GM03348 (cell line): ENCODE results near the gene ARL5A.

ENCODE experiments used
- DNase-seq: peaks from one replicate; pipeline ENCODE4 v3.0.0; 2012; ENCODE audit warnings: low spot score

ARL5A gene

GRCh38 chr2:151766437-151767153, 61.6 kb downstream of the ARL5A start:
- DNase-seq = no peak

DNA sequence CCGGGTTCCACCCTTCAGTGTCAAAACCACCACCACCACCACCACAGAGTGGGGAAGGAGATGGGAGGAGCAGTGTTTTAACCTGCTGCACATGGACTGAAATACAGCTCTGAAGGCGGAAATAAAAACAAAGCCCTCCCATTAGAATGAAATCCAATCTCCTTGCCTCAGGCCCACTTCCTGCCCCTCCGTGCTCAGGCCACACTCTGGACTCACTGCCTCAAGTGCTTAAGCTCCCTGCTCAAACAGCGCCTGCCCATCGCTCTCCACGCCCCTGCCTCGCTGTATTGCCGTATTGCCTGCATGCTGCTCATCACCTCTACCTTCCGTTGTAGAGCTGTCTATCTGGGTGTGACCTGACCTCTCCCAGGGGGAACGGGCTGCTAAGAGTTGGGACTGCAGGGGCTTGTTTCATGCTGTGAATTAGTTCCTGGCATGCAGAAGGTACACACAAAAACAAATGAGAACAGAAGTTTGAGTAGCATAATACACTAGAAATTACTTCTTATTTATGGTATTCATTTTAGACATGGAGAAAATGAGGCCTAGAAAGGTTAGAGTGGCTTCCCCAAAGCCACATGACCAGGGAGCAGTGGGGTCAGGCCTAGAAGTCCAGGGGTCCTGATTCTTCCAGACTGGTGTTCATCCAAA, 62.3 kb downstream of the ARL5A start:
- no peak for DNase-seq

DNA sequence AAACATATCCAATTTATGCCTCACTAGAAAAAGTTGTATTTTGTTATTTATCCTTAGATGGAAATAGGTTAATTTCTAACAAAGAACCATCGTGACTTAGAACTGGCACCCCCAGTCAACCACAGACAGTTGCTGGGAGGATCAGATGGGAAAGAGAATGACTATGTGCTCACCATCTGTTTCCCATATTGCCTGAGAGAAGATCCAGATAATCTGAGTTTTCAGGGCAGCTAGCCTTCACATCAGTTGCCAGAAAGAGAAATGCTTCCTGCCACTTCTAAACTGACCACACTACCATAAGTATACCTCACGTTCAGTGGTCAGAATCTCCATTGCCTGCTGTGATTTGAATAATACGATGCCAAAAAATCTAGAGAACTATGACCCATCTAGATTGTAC, 65.5 kb downstream of the ARL5A start:
- peak; percentile 74 for DNase-seq

DNA sequence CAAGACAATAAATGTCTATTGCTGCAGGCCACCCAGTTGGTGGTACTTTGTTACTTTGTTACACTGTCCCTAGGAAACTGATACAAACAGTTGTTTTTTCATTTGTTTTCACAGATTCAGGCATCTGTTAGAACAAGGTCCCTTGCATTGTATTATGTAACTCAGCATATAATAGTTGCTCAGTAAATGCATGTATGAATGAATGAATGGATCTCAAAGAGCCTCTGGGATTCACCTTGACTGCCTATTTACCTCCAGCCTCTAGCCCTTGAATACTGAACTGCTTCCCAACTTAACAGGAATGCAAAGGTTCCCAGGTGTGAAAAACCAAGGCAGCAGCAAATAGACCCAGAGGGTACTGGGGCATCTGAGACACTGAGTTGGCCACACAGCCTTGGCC, 66.5 kb downstream of the ARL5A start:
- DNase-seq = no peak

GRCh38 chr2:151761193-151761592, 67.0 kb downstream of the ARL5A start:
- DNase-seq = no peak

- DNase-seq = no peak
These were observed 68.0 kb downstream of the ARL5A start for GRCh38 chr2:151760139-151760650.

GRCh38 chr2:151758744-151759143, 69.5 kb downstream of the ARL5A start:
- DNase-seq = no peak

DNA sequence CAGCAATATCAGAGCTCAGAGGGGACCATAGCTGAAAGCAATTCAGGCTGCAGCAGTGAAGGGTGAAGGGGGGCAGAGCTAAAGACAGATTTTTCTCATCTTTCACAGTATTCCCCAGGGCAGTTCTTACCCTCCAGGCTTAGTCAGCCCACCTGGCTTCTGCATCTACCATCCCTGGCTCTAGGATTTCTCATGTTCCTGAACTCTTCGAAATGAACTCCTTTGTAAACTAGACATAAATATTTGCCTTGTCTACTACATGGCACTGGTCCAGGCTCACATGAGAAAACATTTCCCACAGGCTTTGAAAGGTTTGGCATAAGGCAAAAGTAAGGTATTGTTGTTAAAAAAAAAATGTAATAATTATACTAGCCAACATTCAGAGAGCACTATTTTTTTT, 70.4 kb downstream of the ARL5A start:
- no peak for DNase-seq

DNA sequence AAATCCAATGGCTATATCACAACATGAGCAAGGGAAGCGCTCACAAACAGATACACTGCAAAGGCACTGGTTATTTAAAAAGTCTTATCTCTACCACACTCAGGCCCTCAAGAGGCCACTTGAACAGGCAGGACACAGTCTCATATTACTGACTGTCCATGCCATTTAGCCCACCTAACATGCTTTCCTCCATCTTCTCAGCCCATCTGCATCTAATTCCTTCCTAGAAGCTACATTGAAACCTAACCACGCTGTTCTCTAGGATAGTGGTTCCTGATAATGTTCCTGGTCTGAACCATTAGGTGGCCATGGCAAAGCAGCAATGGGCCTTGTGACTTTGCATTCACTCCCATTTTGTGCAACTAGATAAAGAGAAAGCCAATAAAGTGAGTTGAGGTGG, 71.4 kb downstream of the ARL5A start:
- no peak for DNase-seq

- DNase-seq = no peak
These were observed 73.8 kb downstream of the ARL5A start for GRCh38 chr2:151754253-151754897.

DNA sequence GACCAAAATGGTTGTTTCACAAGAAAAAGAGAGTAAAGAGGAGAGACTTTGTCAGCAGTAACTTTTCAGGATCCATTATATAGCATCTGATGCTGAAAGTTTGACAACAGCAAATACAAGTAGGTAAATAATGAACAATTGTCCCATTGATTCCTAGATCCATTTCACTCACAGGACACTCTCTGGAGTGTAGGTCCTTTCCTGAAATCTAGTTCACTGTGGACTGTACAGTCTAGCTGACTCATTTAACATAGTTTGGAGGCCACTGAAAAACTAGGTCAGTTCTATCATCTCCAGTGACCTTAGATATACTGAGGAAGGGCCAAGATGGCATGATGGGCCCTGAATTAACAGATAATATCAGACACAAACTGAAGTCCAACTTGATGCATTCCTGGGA, 74.7 kb downstream of the ARL5A start:
- no peak for DNase-seq
